H1 (cell line): ENCODE data around the gene PAXIP1. TPM values are rescaled to one million over a fixed set of nuclear protein-coding genes. Genes with fewer than 3 reads are reported as not detected.

Experiments used
- CTCF ChIA-PET: fragments of 300-600 bp; sonication (Branson Sonifier 250); formaldehyde crosslinking; loops from one replicate; lab custom pipeline; 2021; ENCODE audit not compliant: partially characterized antibody; lab: Charles Lee
- POLR2A ChIA-PET: fragments of 300-600 bp; sonication (Branson Sonifier 250); formaldehyde crosslinking; loops from one replicate; lab custom pipeline; 2021; ENCODE audit warnings: inconsistent platforms; ENCODE audit not compliant: partially characterized antibody; lab: Charles Lee
- DNase-seq, 2 experiments: peaks; one replicate each; pipeline versions ENCODE4 v3.0.0 to v3.0.0-alpha.2; 2010 to 2022; ENCODE audit warnings: low spot score in 2 of 2, low read depth in 1 of 2, mixed read lengths in 1 of 2
- FAIRE-seq: peaks from 2 replicates; lab custom pipeline; 2011; peaks lifted over from hg19 to GRCh38; lab: Jason Lieb, UNC
- H2AFZ ChIP-seq: 2 replicates; pipeline ENCODE4 v1.8.1; 2012; ENCODE audit warnings: low read length, inconsistent platforms
- H2AK5ac ChIP-seq: 2 replicates; pipeline ENCODE4 v1.6.1; 2013; ENCODE audit warnings: low read depth, low read length
- H2BK120ac ChIP-seq: replicated peaks from 2 replicates; pipeline ENCODE3; 2013; ENCODE audit warnings: low read depth, low read length, inconsistent platforms
- H2BK12ac ChIP-seq: 2 replicates; pipeline ENCODE4 v1.6.1; 2013; ENCODE audit warnings: low read depth, low read length
- H2BK15ac ChIP-seq: 2 replicates; pipeline ENCODE4 v1.6.1; 2013; ENCODE audit warnings: low read length
- H2BK20ac ChIP-seq: 2 replicates; pipeline ENCODE4 v1.6.1; 2013; ENCODE audit warnings: low read length
- H2BK5ac ChIP-seq: 2 replicates; pipeline ENCODE4 v1.6.1; 2013; ENCODE audit warnings: low read depth, low read length
- H3K14ac ChIP-seq: 2 replicates; pipeline ENCODE4 v1.6.1; 2013; ENCODE audit warnings: inconsistent platforms; ENCODE audit not compliant: insufficient read length
- H3K18ac ChIP-seq: 2 replicates; pipeline ENCODE4 v1.6.1; 2013; ENCODE audit warnings: low read length; ENCODE audit errors: extremely low read depth
- H3K23ac ChIP-seq: 2 replicates; pipeline ENCODE4 v1.6.1; 2013; ENCODE audit warnings: inconsistent platforms; ENCODE audit not compliant: insufficient read length
- H3K23me2 ChIP-seq: 2 replicates; pipeline ENCODE4 v1.6.1; 2013; ENCODE audit warnings: low read depth, low read length
- H3K27ac ChIP-seq: 2 replicates; pipeline ENCODE4 v1.6.1; 2011; ENCODE audit warnings: low read depth, low read length, inconsistent platforms
- H3K27me3 ChIP-seq, 4 experiments: replicated peaks in 1 of 4; 1 replicate in 1 of 4; 2 replicates in 3 of 4; pipeline versions ENCODE4 v1.6.1 to v1.8.1; 2011 to 2013; ENCODE audit warnings: low read length in 3 of 4, mild to moderate bottlenecking in 3 of 4, inconsistent platforms in 2 of 4, mixed read lengths in 2 of 4, moderate library complexity in 1 of 4; ENCODE audit not compliant: control insufficient read depth in 3 of 4, insufficient read depth in 3 of 4; ENCODE audit errors: extremely low read depth in 1 of 4
- H3K36me3 ChIP-seq, 4 experiments: 2 replicates each; pipeline versions ENCODE4 v1.6.1 to v1.8.1; 2011 to 2013; ENCODE audit warnings: mild to moderate bottlenecking in 4 of 4, low read length in 3 of 4, moderate library complexity in 2 of 4, control low read depth in 1 of 4, inconsistent platforms in 1 of 4; ENCODE audit not compliant: insufficient read depth in 4 of 4, control insufficient read depth in 2 of 4
- H3K4ac ChIP-seq: replicated peaks from 2 replicates; pipeline ENCODE3; 2013; ENCODE audit warnings: low read length, low read depth, mixed read lengths, inconsistent platforms; ENCODE audit not compliant: insufficient read length
- H3K4me1 ChIP-seq, 4 experiments: replicated peaks in 1 of 4; 1 replicate in 1 of 4; 2 replicates in 3 of 4; pipeline versions ENCODE4 v1.6.1 to v1.8.1; 2011 to 2013; ENCODE audit warnings: low read length in 3 of 4, inconsistent platforms in 2 of 4, mixed read lengths in 1 of 4; ENCODE audit not compliant: insufficient read depth in 4 of 4, control insufficient read depth in 3 of 4
- H3K4me2 ChIP-seq, 2 experiments: 2 replicates each; pipeline versions ENCODE4 v1.6.1 to v1.8.1; 2011 to 2013; ENCODE audit warnings: low read depth in 2 of 2, low read length in 2 of 2, control low read depth in 1 of 2, inconsistent platforms in 1 of 2, mild to moderate bottlenecking in 1 of 2; ENCODE audit not compliant: insufficient read depth in 1 of 2
- H3K4me3 ChIP-seq, 4 experiments: fragments of 200-600, 300-600 bp in 1 of 4; sonication (generic), shearing (Covaris generic), sonication (Bioruptor Twin) in 1 of 4; 2 replicates each; pipeline versions ENCODE4 v1.5.1 to v1.8.1; 2011 to 2016; ENCODE audit warnings: low read length in 4 of 4, low read depth in 3 of 4, control low read depth in 2 of 4, inconsistent platforms in 2 of 4, mild to moderate bottlenecking in 2 of 4, mixed read lengths in 1 of 4, moderate library complexity in 1 of 4; ENCODE audit not compliant: insufficient read depth in 2 of 4; ENCODE audit errors: extremely low read depth in 1 of 4
- H3K56ac ChIP-seq: replicated peaks from 2 replicates; pipeline ENCODE3; 2013; ENCODE audit warnings: low read depth, mild to moderate bottlenecking, mixed read lengths, low read length, inconsistent platforms; ENCODE audit not compliant: insufficient read length
- H3K79me1 ChIP-seq: 2 replicates; pipeline ENCODE4 v1.6.1; 2013; ENCODE audit warnings: low read depth, low read length, control low read depth
- H3K79me2 ChIP-seq, 2 experiments: 2 replicates each; pipeline versions ENCODE4 v1.6.1 to v1.8.1; 2012 to 2013; ENCODE audit warnings: low read length in 2 of 2, mild to moderate bottlenecking in 2 of 2, inconsistent platforms in 1 of 2; ENCODE audit not compliant: insufficient read depth in 2 of 2, control insufficient read depth in 1 of 2
- H3K9ac ChIP-seq, 4 experiments: replicated peaks in 1 of 4; 1 replicate in 1 of 4; 2 replicates in 3 of 4; pipeline versions ENCODE4 v1.6.1 to v1.8.1; 2011 to 2013; ENCODE audit warnings: low read depth in 3 of 4, low read length in 3 of 4, control low read depth in 2 of 4, mild to moderate bottlenecking in 2 of 4, moderate library complexity in 2 of 4, inconsistent platforms in 1 of 4; ENCODE audit errors: extremely low read depth in 1 of 4
- H3K9me3 ChIP-seq, 2 experiments: 2 replicates each; pipeline versions ENCODE4 v1.6.1 to v1.8.1; 2012 to 2013; ENCODE audit warnings: mild to moderate bottlenecking in 2 of 2, moderate library complexity in 2 of 2, control low read depth in 1 of 2, inconsistent platforms in 1 of 2, low read depth in 1 of 2, low read length in 1 of 2, mixed read lengths in 1 of 2; ENCODE audit not compliant: insufficient read depth in 2 of 2
- H4K20me1 ChIP-seq, 2 experiments: replicated peaks in 1 of 2; 2 replicates each; pipeline versions ENCODE3 to v1.8.1; 2011 to 2013; ENCODE audit warnings: inconsistent platforms in 2 of 2, low read length in 2 of 2, mild to moderate bottlenecking in 1 of 2; ENCODE audit not compliant: insufficient read depth in 2 of 2, control insufficient read depth in 1 of 2
- H4K5ac ChIP-seq: 2 replicates; pipeline ENCODE4 v1.6.1; 2013; ENCODE audit warnings: low read length, low read depth, mixed read lengths, inconsistent platforms; ENCODE audit not compliant: insufficient read length
- H4K8ac ChIP-seq: 2 replicates; pipeline ENCODE4 v1.8.0; 2013; ENCODE audit warnings: mild to moderate bottlenecking, moderate library complexity, low read length, inconsistent platforms; ENCODE audit not compliant: insufficient read depth; ENCODE audit errors: extremely low read depth
- H4K91ac ChIP-seq: replicated peaks from 2 replicates; pipeline ENCODE3; 2013; ENCODE audit warnings: low read length, mixed read lengths, inconsistent platforms; ENCODE audit not compliant: insufficient read length
- CEBPB ChIP-seq: IDR thresholded peaks from 2 replicates; pipeline ENCODE4 v1.6.1; 2012; ENCODE audit warnings: low read depth, low read length
- CHD1 ChIP-seq: IDR thresholded peaks from 2 replicates; pipeline ENCODE4 v1.6.1; 2012; ENCODE audit warnings: low read depth, low read length, improper control_type of control experiment
- CREB1 ChIP-seq: IDR thresholded peaks from 2 replicates; pipeline ENCODE4 v1.6.1; 2012; ENCODE audit warnings: inconsistent platforms
- EGR1 ChIP-seq: IDR thresholded peaks from 2 replicates; pipeline ENCODE4 v1.6.1; 2011; ENCODE audit warnings: low read depth, low read length, borderline replicate concordance
- HDAC2 ChIP-seq, 2 experiments: fragments of 300-600 bp in 1 of 2; sonication (generic) in 1 of 2; IDR thresholded peaks; 2 replicates each; pipeline ENCODE4 v1.6.1; 2011 to 2012; ENCODE audit warnings: low read depth in 2 of 2, low read length in 2 of 2, mild to moderate bottlenecking in 2 of 2, moderate library complexity in 2 of 2, borderline replicate concordance in 1 of 2, inconsistent platforms in 1 of 2
- JUN ChIP-seq: IDR thresholded peaks from 2 replicates; pipeline ENCODE4 v1.6.1; 2011; ENCODE audit warnings: low read depth, mild to moderate bottlenecking, improper control_type of control experiment, low read length
- KDM4A ChIP-seq: IDR thresholded peaks from one replicate; pipeline ENCODE4 v1.7.1; 2012; ENCODE audit warnings: low read depth, mild to moderate bottlenecking, moderate library complexity, low read length, inconsistent platforms; ENCODE audit not compliant: severe bottlenecking
- KDM5A ChIP-seq: fragments of 200-600 bp; IDR thresholded peaks from 2 replicates; pipeline ENCODE4 v1.7.1; 2012; ENCODE audit warnings: mild to moderate bottlenecking, low read length, inconsistent platforms, mixed read lengths
- PHF8 ChIP-seq: fragments of 200-600 bp; sonication (generic); conservative IDR thresholded peaks from 2 replicates; pipeline ENCODE4 v1.7.1; 2012; ENCODE audit warnings: low read depth, mild to moderate bottlenecking, inconsistent platforms, low read length, moderate library complexity
- POU5F1 ChIP-seq: IDR thresholded peaks from 2 replicates; pipeline ENCODE4 v1.6.1; 2011; ENCODE audit warnings: low read depth, mild to moderate bottlenecking, low read length, moderate library complexity
- RXRA ChIP-seq: IDR thresholded peaks from 2 replicates; pipeline ENCODE4 v1.6.1; 2011; ENCODE audit warnings: low read depth, mild to moderate bottlenecking, low read length, moderate library complexity; ENCODE audit not compliant: insufficient read depth
- SIN3A ChIP-seq, 2 experiments: IDR thresholded peaks in 1 of 2; conservative IDR thresholded peaks in 1 of 2; 2 replicates each; pipeline ENCODE4 v1.6.1; 2011 to 2012; ENCODE audit warnings: low read length in 2 of 2, improper control_type of control experiment in 1 of 2, low read depth in 1 of 2, mild to moderate bottlenecking in 1 of 2
- SP1 ChIP-seq: IDR thresholded peaks from 2 replicates; pipeline ENCODE4 v1.6.1; 2011; ENCODE audit warnings: low read depth, low read length
- SP4 ChIP-seq: IDR thresholded peaks from 2 replicates; pipeline ENCODE4 v1.6.1; 2012; ENCODE audit warnings: low read length, inconsistent platforms
- WGBS, 2 experiments: shearing (Covaris generic) in 1 of 2; methylation state at CpG; one replicate each; pipeline versions ENCODE4 v1.1.6 to v1.1.7; 2013 to 2015; ENCODE audit warnings: low lambda C conversion rate in 2 of 2, mixed read lengths in 2 of 2, inconsistent platforms in 1 of 2, low coverage in 1 of 2, missing lambda C conversion rate in 1 of 2; ENCODE audit not compliant: insufficient replicate concordance in 2 of 2, insufficient coverage in 1 of 2, insufficient read length in 1 of 2; ENCODE audit errors: extremely low coverage in 1 of 2, missing lambda C conversion rate in 1 of 2; 5-methylcytosine and 5-hydroxymethylcytosine counted together
- polyA plus RNA-seq, 7 experiments: library from polyadenylated mRNA; depleted of rRNA in 3 of 7; stranded (reverse) in 5 of 7; unstranded in 2 of 7; fragments of >200 nt in 5 of 7; fragments of 200-250 nt in 2 of 7; gene quantifications; 1 replicate in 5 of 7; 2 replicates in 1 of 7; 4 replicates in 1 of 7; pipeline versions ENCODE4 v1.2.1 to v1.2.3, GENCODE V29; 2011 to 2013; ENCODE audit warnings: missing spikeins in 2 of 7, mixed read lengths in 2 of 7
- total RNA-seq: library from RNA; stranded (reverse); fragmentation: NEBNext Ultra II Directional; extraction: Animal tissue kit (Norgen Biotek cat#: 25700); gene quantifications from 2 replicates; pipeline ENCODE4 v1.2.1, GENCODE V29; 2021
- TF ChIP-seq, protein P1 (sequence below): IDR thresholded peaks from 2 replicates; pipeline ENCODE4 v1.6.1; 2011; ENCODE audit warnings: low read depth, mild to moderate bottlenecking, low read length; ENCODE audit not compliant: insufficient read depth

PAXIP1 gene
- total and polyA plus RNA-seq, 2 of the 8 experiments (the other 6 are each of a cell fraction or from before 2014, with no cell fraction given), result 32.4 to 32.8 TPM

DNA sequence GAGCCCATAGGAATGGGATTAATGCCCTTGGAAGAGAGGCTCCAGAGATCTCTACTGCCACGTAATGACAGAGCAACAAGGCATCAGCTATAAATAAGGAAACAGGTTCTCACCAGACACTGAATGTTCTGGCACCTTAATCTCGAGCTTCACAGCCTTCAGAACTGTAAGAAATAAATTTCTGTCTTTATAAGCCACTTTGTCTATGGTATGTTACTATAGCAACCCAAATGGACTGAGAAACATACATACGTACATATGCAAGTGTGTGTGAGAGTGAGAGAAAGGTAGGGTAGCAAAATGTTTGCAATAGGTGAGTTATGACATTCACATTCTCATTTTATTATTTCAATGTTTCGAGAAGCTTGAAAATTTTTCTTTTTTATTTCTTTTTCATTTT, 45.1 kb upstream of the PAXIP1 start:
- Histone ChIP-seq H2BK15ac (no peak overlapping the region), H2AFZ (no peak overlapping the region)
- TF ChIP-seq KDM4A, result no peak
- TF ChIP-seq EGR1, result no peak
- TF ChIP-seq, protein P1, sequence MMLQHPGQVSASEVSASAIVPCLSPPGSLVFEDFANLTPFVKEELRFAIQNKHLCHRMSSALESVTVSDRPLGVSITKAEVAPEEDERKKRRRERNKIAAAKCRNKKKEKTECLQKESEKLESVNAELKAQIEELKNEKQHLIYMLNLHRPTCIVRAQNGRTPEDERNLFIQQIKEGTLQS, result no peak
- no peak for TF ChIP-seq CEBPB
- no peak for TF ChIP-seq KDM5A
- no peak for TF ChIP-seq HDAC2 (IDR thresholded peaks at IDR 0.05; ENCODE audit: borderline replicate concordance in 1 of 2, low read depth in 2 of 2, low read length in 2 of 2)
- TF ChIP-seq RXRA, result no peak
- TF ChIP-seq POU5F1, result no peak
- TF ChIP-seq SIN3A (conservative IDR thresholded peaks at IDR 0.05 in 1 of 2, IDR thresholded peaks at IDR 0.05 in 1 of 2; ENCODE audit: low read depth in 1 of 2, low read length in 2 of 2), result no peak
- TF ChIP-seq SP4, result no peak
- no peak for TF ChIP-seq JUN
- no peak for TF ChIP-seq PHF8
- TF ChIP-seq CREB1, result no peak
- no peak for TF ChIP-seq SP1
- TF ChIP-seq CHD1, result no peak

More for the DNA sequence above, 45.1 kb upstream of the PAXIP1 start:
- CTCF ChIA-PET, result interaction anchor here (0.6 kb wide), 1 partner anchor 11 kb away, joined by 3 read pairs; no protein-coding TSS in a partner anchor
- H3K4ac ChIP-seq, result no peak overlapping the region
- no peak overlapping the region for H4K5ac ChIP-seq
- H3K79me2 ChIP-seq, result no peaks in the 10 kb centered on the region
- no peak overlapping the region for H2BK5ac ChIP-seq
- H3K4me1 ChIP-seq, result peaks cover 0 to 6% (median 1%) of the 10 kb centered on the region in 4 experiments; a peak in 2 of 7 replicates
- no peak overlapping the region for H3K56ac ChIP-seq
- no peaks in the 10 kb centered on the region for H3K9me3 ChIP-seq
- H3K27ac ChIP-seq, result no peak overlapping the region
- 92% methylated on average over 4 of the region's 4 CpGs; no CpG with 5 or more reads in 1 of the 2 experiments for WGBS, 2 experiments
- no peaks in the 10 kb centered on the region for H4K20me1 ChIP-seq
- H2BK20ac ChIP-seq, result no peak overlapping the region
- H3K23me2 ChIP-seq, result no peaks in the 10 kb centered on the region
- no peak overlapping the region for H3K9ac ChIP-seq
- H3K23ac ChIP-seq, result no peak overlapping the region
- POLR2A ChIA-PET, result no interaction called here
- H3K4me2 ChIP-seq, result no peak overlapping the region
- H2AK5ac ChIP-seq, result no peak overlapping the region
- no peak overlapping the region for H4K8ac ChIP-seq
- DNase-seq, result no peak
- H3K79me1 ChIP-seq, result no peaks in the 10 kb centered on the region
- H2BK12ac ChIP-seq, result no peak overlapping the region
- FAIRE-seq, result no peak
- no peaks in the 10 kb centered on the region; a peak in 1 of 7 replicates for H3K27me3 ChIP-seq
- no peak overlapping the region for H3K4me3 ChIP-seq
- H3K36me3 ChIP-seq, result no peaks in the 10 kb centered on the region
- no peak overlapping the region for H4K91ac ChIP-seq
- no peak overlapping the region for H3K14ac ChIP-seq
- H2BK120ac ChIP-seq, result no peak overlapping the region
- H3K18ac ChIP-seq, result no peak overlapping the region
